HepG2 (cell line): ENCODE data around the gene MAVS. TPM values are rescaled to one million over a fixed set of nuclear protein-coding genes. Genes with fewer than 3 reads are reported as not detected.

Experiments
- HNRNPLL ChIP-seq: fragments of 200-400 bp; formaldehyde crosslinking; IDR thresholded peaks from 2 replicates; pipeline ENCODE4 v1.6.1; 2017; ENCODE audit warnings: mild to moderate bottlenecking, low read depth, low read length; ENCODE audit not compliant: poor library complexity, severe bottlenecking
- NR1H2 ChIP-seq: sonication (generic); formaldehyde crosslinking; IDR thresholded peaks from 2 replicates; pipeline ENCODE4 v1.8.1; 2022; ENCODE audit warnings: low read depth, missing genetic modification reagents, borderline replicate concordance
- RBAK ChIP-seq: sonication (generic); formaldehyde crosslinking; IDR thresholded peaks from 2 replicates; pipeline ENCODE4 v1.5.1; 2020; ENCODE audit warnings: mild to moderate bottlenecking, missing genetic modification reagents
- RFXANK ChIP-seq: IDR thresholded peaks from 2 replicates; pipeline ENCODE4 v1.6.1; 2016
- U2AF2 ChIP-seq: fragments of 200-400 bp; formaldehyde crosslinking; IDR thresholded peaks from 2 replicates; pipeline ENCODE4 v1.6.1; 2017; ENCODE audit warnings: low read depth, mild to moderate bottlenecking, low read length
- XRCC5 ChIP-seq: fragments of 200-400 bp; formaldehyde crosslinking; optimal IDR thresholded peaks from 2 replicates; pipeline ENCODE3; 2017; ENCODE audit warnings: mild to moderate bottlenecking, low read length
- ZBTB38 ChIP-seq: sonication (generic); formaldehyde crosslinking; IDR thresholded peaks from 2 replicates; pipeline ENCODE4 v1.5.1; 2020; ENCODE audit warnings: mild to moderate bottlenecking, missing genetic modification reagents
- ZKSCAN5 ChIP-seq: sonication (generic); formaldehyde crosslinking; IDR thresholded peaks from 2 replicates; pipeline ENCODE4 v1.5.1; 2020; ENCODE audit warnings: mild to moderate bottlenecking, missing genetic modification reagents
- ZNF124 ChIP-seq: sonication (generic); formaldehyde crosslinking; IDR thresholded peaks from 2 replicates; pipeline ENCODE4 v1.4.0; 2020; ENCODE audit warnings: missing genetic modification reagents
- ZNF562 ChIP-seq: sonication (generic); formaldehyde crosslinking; IDR thresholded peaks from 2 replicates; pipeline ENCODE4 v1.8.0; 2022; ENCODE audit warnings: missing genetic modification reagents, borderline replicate concordance
- ZNF746 ChIP-seq: sonication (generic); formaldehyde crosslinking; IDR thresholded peaks from 2 replicates; pipeline ENCODE4 v1.8.0; 2022; ENCODE audit warnings: mild to moderate bottlenecking, missing genetic modification reagents
- ZNF841 ChIP-seq: sonication (generic); formaldehyde crosslinking; IDR thresholded peaks from 2 replicates; pipeline ENCODE4 v1.8.1; 2023; ENCODE audit warnings: missing genetic modification reagents, borderline replicate concordance
- polyA plus RNA-seq, 8 experiments: library from polyadenylated mRNA; depleted of rRNA in 3 of 8; stranded (reverse) in 7 of 8; unstranded in 1 of 8; fragments of >200 nt; fragmentation: Illumina TruSeq in 4 of 8; extraction: Trizol in 4 of 8; gene quantifications; 2 replicates each; pipeline versions ENCODE4 v1.2.1 to v1.2.3, GENCODE V29; 2011 to 2016; ENCODE audit warnings: low read depth in 4 of 8, missing spikeins in 1 of 8, mixed read lengths in 1 of 8; ENCODE audit not compliant: insufficient read depth in 1 of 8
- total RNA-seq, 5 experiments: library from RNA; depleted of rRNA; stranded (reverse); fragments of >200 nt; fragmentation: Illumina TruSeq; extraction: Trizol; gene quantifications; 2 replicates each; pipeline ENCODE4 v1.2.3, GENCODE V29; 2016; ENCODE audit warnings: low read depth in 1 of 5
- TF ChIP-seq, protein P1 (sequence below): IDR thresholded peaks from 2 replicates; pipeline ENCODE4 v1.6.1; 2016; ENCODE audit warnings: low read depth
- TF ChIP-seq, protein P2 (sequence below), 2 experiments: sonication (generic) in 1 of 2; formaldehyde crosslinking in 1 of 2; IDR thresholded peaks; 2 replicates each; pipeline versions ENCODE4 v1.4.0 to v1.6.1; 2016 to 2020; ENCODE audit warnings: borderline replicate concordance in 1 of 2, low read depth in 1 of 2, mild to moderate bottlenecking in 1 of 2, missing genetic modification reagents in 1 of 2
- TF ChIP-seq, protein P3 (sequence below): sonication (generic); formaldehyde crosslinking; IDR thresholded peaks from 2 replicates; pipeline ENCODE4 v1.4.0; 2020; ENCODE audit warnings: missing genetic modification reagents, borderline replicate concordance

Gene MAVS
- total and polyA plus RNA-seq, 2 of the 13 experiments (the other 11 are each of a cell fraction or from before 2014, with no cell fraction given): 27.3 to 36.6 TPM

DNA sequence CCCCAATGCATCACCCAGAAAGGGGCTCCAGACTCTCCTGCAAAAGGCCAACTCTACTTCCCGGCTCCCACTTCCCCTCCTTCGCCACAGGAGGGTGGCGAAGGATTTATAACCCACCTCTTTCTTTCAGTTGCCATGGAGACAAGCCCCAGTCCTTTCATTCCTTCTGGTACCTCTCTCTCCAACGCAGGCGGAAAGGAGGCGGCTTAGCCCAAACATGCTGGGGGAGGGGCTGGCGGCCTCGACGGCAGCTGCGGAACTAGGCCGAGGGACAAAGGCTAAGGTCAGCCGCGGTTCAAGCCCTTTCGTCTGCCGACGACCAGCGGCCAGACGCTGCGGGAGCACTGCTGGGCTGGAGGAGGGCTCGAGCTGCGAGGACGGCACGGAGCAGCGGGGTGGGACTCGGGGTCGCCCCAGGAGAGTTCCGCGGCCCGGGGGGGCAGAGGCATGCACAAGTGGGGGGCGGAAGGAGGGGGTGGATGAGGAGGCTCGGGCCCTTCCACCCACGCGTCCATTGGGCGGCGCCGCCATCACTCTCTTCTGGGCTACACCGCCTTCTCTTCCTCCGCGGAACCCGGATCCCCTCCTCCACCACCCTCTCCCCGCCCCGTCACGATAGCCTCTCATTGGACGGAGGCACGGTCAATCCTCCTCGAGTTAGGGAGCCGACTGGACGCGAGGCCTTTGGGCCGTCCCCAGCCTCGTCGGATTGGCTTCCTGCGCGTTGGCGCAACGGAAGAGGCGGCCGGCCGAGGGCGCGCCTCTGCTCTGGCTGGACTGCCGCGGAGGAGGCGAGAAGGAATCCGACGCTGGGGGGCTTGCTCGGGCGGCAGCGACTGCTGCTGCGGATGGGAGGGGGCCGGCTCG lies 42.2 kb downstream of the MAVS start, which contains the start of gene PANK2 (continued):
- TF ChIP-seq HNRNPLL (peak; percentile 96), ZBTB38 (CRISPR knock-in tag) (peak; percentile 61; the same call in 1 of the 2 replicates), ZNF562 (CRISPR knock-in tag) (no peak), ZNF841 (CRISPR knock-in tag) (no peak), U2AF2 (no peak; the same call in 1 of the 2 replicates), RFXANK (peak; percentile 85), NR1H2 (CRISPR knock-in tag) (no peak), ZNF746 (CRISPR knock-in tag) (peak; percentile 94), ZNF124 (peak; percentile 78), XRCC5 (peak; percentile 64), ZKSCAN5 (peak; percentile 87), RBAK (CRISPR knock-in tag) (0 out of 2 replicates have a peak, but pooled peaks have one; percentile 74)
- TF ChIP-seq, protein P1, sequence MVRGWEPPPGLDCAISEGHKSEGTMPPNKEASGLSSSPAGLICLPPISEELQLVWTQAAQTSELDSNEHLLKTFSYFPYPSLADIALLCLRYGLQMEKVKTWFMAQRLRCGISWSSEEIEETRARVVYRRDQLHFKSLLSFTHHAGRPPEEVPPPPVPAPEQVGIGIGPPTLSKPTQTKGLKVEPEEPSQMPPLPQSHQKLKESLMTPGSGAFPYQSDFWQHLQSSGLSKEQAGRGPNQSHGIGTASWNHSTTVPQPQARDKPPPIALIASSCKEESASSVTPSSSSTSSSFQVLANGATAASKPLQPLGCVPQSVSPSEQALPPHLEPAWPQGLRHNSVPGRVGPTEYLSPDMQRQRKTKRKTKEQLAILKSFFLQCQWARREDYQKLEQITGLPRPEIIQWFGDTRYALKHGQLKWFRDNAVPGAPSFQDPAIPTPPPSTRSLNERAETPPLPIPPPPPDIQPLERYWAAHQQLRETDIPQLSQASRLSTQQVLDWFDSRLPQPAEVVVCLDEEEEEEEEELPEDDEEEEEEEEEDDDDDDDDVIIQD (CRISPR knock-in tag): peak; percentile 48; the same call in 1 of the 2 replicates
- TF ChIP-seq, protein P2, sequence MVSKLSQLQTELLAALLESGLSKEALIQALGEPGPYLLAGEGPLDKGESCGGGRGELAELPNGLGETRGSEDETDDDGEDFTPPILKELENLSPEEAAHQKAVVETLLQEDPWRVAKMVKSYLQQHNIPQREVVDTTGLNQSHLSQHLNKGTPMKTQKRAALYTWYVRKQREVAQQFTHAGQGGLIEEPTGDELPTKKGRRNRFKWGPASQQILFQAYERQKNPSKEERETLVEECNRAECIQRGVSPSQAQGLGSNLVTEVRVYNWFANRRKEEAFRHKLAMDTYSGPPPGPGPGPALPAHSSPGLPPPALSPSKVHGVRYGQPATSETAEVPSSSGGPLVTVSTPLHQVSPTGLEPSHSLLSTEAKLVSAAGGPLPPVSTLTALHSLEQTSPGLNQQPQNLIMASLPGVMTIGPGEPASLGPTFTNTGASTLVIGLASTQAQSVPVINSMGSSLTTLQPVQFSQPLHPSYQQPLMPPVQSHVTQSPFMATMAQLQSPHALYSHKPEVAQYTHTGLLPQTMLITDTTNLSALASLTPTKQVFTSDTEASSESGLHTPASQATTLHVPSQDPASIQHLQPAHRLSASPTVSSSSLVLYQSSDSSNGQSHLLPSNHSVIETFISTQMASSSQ (IDR thresholded peaks at IDR 0.05; ENCODE audit: low read depth): no peak
- TF ChIP-seq, protein P2 (CRISPR knock-in tag; IDR thresholded peaks at IDR 0.05; ENCODE audit: borderline replicate concordance): peak; percentile 88
- TF ChIP-seq, protein P3, sequence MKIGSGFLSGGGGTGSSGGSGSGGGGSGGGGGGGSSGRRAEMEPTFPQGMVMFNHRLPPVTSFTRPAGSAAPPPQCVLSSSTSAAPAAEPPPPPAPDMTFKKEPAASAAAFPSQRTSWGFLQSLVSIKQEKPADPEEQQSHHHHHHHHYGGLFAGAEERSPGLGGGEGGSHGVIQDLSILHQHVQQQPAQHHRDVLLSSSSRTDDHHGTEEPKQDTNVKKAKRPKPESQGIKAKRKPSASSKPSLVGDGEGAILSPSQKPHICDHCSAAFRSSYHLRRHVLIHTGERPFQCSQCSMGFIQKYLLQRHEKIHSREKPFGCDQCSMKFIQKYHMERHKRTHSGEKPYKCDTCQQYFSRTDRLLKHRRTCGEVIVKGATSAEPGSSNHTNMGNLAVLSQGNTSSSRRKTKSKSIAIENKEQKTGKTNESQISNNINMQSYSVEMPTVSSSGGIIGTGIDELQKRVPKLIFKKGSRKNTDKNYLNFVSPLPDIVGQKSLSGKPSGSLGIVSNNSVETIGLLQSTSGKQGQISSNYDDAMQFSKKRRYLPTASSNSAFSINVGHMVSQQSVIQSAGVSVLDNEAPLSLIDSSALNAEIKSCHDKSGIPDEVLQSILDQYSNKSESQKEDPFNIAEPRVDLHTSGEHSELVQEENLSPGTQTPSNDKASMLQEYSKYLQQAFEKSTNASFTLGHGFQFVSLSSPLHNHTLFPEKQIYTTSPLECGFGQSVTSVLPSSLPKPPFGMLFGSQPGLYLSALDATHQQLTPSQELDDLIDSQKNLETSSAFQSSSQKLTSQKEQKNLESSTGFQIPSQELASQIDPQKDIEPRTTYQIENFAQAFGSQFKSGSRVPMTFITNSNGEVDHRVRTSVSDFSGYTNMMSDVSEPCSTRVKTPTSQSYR (CRISPR knock-in tag): peak; percentile 96
